Keratinocyte (primary cell): Measurements from ENCODE around the gene NXPH3.

ENCODE experiments used
- CTCF ChIP-seq, 3 experiments: IDR thresholded peaks in 1 of 3; conservative IDR thresholded peaks in 1 of 3; optimal IDR thresholded peaks in 1 of 3; 2 replicates in 2 of 3; 3 replicates in 1 of 3; pipeline versions ENCODE3 to v1.5.1; 2011; ENCODE audit warnings: low read length in 3 of 3, mild to moderate bottlenecking in 3 of 3, moderate library complexity in 2 of 3, control low read depth in 1 of 3, inconsistent platforms in 1 of 3; ENCODE audit not compliant: insufficient read depth in 2 of 3; ENCODE audit errors: extremely low read depth in 1 of 3
- EZH2 ChIP-seq: IDR thresholded peaks from one replicate; pipeline ENCODE4 v1.6.1; 2012; ENCODE audit warnings: inconsistent platforms, mild to moderate bottlenecking, low read length, moderate library complexity

DNA sequence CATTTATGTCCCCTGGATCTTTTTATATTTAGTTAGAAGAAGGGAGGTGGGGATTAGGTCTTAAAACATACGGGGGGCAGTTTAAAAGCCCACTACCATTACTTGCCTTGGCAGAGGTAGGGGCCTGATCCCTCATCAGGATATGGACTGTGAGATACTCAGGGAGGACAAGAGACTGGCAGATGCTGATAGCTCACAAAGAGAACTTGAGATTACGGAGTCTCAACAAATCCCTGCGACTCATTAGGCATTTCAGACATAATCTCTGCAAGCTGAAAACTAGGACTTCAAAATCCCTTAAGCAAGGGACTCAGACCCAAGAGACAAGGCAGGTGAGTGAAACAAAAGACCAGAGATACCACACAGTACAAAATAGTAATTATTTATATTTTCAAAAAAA is 23.2 kb downstream of the NXPH3 start:
- TF ChIP-seq CTCF (optimal IDR thresholded peaks at IDR 0.05 in 1 of 3, IDR thresholded peaks at IDR 0.05 in 1 of 3, conservative IDR thresholded peaks at IDR 0.05 in 1 of 3; ENCODE audit: extremely low read depth in 1 of 3, insufficient read depth in 2 of 3, low read length in 3 of 3) (no peak), EZH2 (no peak)
